SW480 (cell line): ENCODE results near the gene SPECC1L.
"Not testable (repeated sequence)": the region's sequence is repeated elsewhere in the genome, so short reads cannot be mapped to it uniquely, and the experiment has no call there.

ENCODE experiments used
- DNase-seq: peaks from one replicate; pipeline ENCODE4 v3.0.0-alpha.2; 2016; ENCODE audit warnings: low spot score

Gene SPECC1L

DNA sequence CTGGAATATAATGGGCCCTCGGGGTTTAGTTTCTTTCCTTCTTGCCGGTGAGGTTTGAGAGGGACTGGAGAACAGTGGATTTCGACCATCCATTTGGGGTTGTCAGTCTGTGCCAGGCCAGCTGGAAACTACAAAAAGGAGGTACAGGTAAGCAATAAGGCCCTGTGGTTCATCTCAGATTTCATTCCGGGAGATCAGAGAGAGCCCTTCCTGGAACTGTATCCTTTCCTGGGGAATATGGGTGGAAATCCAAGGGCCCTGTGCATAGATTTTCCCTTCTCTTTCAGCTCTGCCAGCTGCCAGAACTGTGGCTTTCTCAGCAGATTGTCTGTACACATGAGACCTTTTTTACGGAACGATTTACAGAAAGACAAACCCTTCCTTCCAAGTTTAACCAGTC lies 17.2 kb downstream of the SPECC1L start:
- not testable (repeated sequence) for DNase-seq

DNA sequence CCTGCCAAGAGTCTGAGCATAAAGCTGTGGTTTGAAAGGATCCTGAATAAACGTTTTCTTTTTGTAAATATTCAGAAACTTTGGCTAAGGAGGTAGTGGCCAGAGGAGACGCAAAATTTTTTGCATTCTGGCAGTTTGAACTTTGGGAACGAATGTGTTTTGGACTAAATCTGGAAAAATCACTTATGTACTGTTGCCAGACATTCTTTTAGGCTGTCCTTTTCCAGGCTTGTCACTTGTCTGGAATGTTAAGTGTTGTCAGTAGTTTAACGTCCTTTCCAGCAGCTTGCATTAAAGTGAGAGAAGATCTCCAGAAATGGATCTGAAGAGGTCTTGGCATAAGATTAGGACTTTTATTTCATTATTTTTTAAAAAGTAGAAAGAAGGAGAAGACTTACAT lies 18.5 kb downstream of the SPECC1L start:
- DNase-seq, result no peak

DNA sequence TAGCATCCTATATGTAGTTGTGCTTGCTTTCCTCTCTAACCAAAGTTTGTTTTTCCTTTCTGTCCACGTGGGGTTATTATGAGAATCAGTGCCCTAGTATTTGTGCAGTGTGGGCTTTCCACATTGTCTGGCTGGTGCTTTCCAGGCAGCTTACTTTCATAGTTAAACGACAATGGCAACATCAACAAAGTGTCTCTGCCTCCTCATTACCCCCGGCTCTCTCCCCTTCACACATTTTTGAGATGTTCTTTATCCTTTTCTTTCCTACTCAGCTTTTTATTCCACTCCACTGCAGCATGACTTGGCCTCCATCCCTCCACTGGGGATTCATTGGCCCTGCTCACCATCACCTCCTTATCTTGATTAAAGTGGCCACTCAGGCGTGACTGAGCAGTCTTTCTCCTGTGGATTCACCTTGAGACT lies 19.1 kb downstream of the SPECC1L start:
- no peak for DNase-seq

DNA sequence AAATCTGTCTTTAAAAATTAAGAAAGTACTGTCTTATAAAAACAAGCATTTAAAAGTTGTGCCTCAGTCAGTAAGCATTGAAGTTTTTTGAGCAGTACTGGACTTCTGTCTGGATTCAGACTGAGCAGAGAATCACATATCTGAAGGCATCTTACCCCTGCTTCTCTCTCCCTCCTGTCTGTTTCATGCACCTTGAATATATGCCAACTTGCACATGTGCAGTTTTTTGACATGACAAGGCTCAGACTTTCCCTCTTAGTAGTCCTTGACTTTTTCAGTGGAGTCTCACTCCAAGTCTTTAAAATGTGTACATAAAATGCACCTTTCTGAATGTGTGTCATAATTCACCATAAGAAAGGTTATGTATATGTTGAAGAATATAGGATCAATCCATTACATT lies 19.8 kb downstream of the SPECC1L start:
- DNase-seq, result no peak

DNA sequence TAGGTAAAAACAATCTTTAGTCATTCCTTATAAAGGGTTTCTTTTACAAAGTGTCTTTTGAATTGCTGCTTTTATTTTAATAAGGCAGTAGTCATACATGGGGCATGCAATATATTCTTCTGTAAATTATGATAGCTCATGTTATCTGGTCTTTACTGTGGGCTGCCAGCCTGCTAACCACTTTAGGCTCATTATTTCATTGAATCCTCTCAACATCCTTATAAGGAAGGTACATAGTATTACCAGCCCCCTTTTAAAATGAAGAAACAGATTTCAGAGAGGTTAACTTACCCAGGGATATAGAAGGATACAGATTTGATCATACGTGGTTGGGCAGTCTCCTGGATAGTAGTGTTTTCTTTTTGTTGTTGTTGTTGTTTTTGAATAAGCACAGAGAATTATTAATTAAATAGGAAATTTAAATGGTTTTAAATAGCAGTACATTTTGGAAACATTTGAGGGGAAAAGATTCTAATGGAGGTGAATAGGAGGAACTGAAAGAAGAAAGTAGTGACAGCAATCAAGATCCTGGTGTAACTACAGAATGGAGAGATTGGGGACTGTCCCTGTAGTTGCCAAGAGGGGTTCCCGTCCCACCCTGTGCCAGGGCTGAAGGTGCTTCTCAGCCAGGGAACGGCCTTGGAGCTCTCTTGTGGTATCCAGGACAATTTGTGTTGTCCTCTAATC lies 21.0 kb downstream of the SPECC1L start:
- no peak for DNase-seq

DNA sequence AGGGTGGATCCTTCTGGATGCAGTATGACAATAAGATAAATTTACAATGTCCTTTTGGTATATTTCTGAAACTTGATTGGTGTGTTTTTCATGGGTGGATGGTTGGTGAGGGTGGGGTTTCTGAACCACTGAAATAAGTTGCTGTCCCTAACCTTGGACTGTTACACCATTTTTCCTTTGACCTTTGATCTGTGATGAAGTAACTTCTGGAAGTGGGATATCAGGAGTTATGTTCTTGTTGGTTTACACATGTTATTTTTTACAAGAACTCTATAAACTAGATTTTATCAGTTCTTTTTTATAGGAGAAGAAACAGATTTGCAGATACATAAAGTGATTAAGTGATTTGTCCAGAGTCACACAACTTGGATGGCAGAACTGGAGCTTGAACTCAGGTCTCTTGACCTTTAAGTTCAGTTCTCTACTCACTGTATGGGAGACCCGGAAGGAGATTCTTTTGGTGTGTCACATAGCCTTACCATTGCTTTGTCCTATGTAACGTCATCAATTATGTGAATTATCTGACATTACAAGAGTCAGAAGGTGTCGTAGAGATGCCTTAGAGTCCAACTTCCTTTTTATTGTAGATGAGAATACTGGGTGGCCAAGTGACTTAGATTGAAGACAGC lies 21.7 kb downstream of the SPECC1L start:
- not testable (repeated sequence) for DNase-seq

DNA sequence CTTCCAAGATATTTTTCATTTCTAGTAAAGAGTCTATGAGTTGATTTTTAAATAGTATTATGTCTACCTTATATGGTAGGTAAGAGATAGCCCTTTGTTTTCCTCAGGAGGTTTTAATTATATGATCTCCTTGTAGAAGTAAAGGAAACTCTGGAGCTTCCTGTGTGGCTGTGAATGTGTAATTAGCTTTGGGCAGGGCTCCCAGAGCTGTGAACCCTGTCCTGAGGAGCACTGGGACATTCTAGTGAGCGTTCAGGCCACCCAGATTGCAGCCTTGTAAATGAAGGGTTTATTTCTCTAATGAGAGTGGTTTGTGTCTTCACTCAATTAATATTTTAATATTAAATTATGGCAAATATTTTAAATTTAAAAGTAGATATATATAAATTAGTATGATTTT lies 24.3 kb downstream of the SPECC1L start:
- not testable (repeated sequence) for DNase-seq

DNA sequence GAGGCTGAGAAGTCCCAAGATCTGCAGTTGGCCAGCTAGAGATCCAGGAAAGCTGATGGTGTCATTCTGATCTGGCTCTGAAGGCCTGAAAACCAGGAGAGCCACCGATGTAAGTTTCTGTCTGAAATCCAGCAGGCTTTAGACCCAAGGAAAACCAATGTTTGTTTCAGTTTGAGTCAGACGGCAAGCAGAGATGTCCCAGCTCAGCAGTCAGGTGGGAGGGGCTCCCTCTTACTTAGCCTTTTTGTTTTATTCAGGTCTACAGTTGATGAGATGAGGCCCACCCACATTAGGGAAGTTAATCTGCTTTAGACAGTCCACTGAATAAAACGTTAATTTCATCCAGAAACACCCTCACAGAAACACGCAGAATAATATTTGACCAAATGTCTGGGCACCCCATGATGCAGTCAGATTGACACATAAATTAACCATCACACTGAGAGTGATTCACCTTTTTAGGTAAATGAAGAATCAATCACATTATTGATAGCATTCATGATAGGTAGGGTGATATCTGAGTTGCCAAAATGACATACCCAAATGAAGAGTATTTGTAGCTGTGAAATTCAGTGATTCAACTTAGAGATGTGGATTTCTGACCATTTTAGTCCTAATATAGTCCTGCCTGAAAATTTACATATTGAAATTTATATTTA lies 28.0 kb downstream of the SPECC1L start:
- DNase-seq, result not testable (repeated sequence)

DNA sequence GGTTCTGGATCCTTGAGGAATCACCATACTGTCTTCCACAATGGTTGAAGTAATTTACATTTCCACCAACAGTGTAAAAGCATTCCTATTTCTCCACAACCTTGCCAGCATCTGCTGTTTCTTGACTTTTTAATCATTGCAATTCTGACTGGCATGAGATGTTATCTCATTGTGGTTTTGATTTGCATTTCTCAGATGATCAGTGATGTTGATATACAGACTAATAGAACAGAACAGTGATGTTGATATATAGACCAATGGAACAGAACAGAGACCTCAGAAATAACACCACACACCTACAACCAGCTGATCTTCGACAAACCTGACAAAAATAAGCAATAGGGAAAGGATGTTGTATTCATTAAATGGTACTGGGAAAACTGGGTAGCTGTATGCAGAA lies 29.9 kb downstream of the SPECC1L start:
- not testable (repeated sequence) for DNase-seq

DNA sequence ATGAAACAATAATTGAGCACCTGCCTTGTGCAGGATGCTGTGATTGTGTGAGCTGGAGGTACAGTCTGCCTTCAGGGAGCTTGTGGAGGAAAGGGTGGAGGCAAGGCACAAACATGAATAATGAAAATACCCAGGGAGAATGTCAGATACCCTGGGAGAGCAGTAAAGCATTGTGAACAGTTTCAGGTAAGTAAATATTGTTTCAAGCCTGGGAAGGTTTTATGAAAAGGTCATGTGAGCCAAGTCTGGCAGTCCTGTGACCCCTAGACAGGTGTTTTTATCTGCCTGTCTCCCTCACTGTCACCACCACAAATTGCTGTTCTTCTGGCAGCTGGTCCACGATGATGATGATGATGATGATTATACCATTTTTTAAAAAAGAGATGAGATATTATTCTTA lies 32.0 kb downstream of the SPECC1L start:
- no peak for DNase-seq

DNA sequence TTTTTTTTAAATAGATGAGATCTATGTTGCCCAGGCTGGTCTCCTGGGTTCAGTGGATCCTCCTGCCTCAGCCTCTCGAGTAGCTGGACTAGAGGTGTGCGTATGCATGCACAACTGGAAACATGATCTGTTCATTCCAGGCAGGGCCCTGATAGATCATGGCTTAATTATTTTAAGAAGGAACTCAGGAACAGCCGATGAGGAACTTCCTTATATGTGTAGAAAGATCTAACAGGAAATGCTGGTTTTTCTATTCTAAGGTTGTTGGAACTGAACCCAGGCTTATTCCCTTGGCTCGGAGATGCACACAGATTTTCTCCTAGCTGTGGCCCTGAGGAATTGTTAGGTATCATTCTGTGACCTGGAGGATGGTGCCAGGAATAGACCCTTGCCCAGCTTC lies 32.4 kb downstream of the SPECC1L start:
- DNase-seq, result no peak

DNA sequence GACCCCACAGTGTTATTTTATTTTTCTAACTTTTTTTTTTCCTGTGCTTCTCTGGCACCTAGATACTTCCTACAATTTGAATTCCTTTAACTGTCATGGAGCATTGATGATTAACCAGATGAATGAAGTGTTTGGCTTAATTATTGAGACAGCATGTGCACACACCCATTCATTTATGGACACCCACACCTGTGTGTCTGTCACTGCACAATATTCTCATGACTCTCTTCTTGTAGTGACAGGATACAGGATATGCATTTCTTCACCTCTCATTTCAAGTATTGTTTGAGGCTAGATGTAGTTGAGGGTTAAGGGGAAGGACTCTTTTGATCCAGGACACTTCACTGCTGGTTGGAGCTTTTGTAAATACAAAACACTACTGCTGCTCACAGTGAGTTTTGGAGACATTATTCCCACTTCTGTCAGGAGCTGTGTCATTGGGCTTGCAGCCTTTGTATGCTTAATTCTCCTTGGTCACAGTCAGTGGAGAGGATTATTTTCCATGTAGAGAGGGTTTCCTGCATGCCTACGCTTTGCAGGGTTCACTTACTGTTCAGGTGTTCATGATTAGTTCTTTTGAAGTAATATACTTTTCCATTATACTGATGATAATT lies 33.5 kb downstream of the SPECC1L start:
- no peak for DNase-seq

DNA sequence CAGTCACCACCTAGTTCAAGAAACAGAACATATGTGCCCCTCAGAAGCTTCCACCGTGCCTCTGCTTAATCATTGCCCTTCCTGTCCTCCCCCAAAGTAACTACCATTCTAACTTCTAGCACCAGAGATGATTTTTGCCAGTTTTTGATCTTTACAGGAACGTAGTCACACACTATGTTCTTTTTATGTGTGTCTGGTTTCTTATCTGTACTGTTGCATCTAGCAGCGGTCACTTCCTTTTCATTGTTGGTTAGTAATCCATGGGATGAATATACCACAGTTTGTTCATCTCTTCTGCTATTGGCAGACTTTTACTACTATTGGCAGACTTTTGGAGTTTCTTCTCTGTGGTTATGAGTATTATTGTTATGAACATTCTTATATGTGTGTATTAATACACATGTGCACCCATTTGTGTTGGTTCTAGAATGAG lies 34.6 kb downstream of the SPECC1L start:
- no peak for DNase-seq

DNA sequence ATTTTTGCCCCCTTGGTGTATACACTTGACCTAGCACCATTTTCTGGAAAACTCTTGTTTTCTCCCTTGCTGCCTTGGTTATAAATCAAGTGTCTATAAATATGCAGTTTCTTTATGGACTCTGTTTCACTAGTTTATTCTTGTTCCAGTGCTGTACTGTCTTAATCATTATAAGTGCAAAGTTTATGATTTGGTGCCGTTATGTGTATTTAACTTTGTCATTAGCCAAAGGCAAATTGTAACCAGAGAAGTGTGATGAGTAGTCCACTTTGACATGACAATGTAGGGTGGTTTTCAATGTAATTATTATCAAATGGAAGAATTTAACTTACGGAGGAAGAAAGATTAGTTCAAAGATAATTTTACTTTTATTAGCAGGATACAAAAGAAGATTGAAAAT lies 40.3 kb downstream of the SPECC1L start:
- no peak for DNase-seq

DNA sequence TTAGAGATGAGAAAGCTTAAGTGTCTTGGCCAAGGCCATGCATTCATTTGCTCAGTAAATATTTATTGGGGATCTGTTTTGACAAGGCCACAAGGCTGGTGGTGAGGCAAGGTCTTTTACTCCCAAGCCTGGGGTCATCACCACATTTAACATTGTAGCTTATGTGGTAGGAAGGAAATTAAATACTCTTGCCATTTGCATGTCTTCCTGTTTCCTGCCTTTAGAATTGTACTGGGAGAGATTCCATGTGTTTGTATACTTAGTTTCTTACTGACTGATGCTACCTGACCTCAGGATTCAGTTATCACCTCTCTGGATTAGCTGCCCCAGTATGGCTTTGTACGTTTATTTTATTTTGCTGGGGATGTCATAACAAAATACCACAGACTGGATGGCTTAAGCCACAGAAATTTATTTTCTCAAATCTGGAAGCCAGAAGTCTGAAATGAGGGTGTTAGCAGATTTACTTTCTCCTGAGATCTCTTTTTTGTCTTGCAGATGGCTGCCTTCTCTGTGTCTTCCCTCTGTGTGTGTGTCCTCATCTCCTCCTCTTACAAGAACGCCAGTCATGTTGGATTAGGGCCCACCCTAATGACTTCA lies 44.8 kb downstream of the SPECC1L start:
- no peak for DNase-seq

DNA sequence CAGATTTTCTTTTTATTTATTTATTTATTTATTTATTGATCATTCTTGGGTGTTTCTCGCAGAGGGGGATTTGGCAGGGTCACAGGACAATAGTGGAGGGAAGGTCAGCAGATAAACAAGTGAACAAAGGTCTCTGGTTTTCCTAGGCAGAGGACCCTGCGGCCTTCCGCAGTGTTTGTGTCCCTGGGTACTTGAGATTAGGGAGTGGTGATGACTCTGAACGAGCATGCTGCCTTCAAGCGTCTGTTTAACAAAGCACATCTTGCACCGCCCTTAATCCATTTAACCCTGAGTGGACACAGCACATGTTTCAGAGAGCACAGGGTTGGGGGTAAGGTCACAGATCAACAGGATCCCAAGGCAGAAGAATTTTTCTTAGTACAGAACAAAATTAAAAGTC lies 45.6 kb downstream of the SPECC1L start:
- DNase-seq, result not testable (repeated sequence)

DNA sequence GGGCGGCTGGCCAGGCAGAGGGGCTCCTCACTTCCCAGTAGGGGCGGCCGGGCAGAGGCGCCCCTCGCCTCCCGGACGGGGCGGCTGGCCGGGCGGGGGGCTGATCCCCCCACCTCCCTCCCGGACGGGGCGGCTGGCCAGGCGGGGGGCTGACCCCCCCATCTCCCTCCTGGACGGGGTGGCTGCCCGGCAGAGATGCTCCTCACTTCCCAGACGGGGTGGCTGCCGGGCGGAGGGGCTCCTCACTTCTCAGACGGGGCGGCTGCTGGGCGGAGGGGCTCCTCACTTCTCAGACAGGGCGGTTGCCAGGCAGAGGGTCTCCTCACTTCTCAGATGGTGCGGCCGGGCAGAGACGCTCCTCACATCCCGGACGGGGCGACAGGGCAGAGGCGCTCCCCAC lies 46.9 kb downstream of the SPECC1L start:
- not testable (repeated sequence) for DNase-seq

DNA sequence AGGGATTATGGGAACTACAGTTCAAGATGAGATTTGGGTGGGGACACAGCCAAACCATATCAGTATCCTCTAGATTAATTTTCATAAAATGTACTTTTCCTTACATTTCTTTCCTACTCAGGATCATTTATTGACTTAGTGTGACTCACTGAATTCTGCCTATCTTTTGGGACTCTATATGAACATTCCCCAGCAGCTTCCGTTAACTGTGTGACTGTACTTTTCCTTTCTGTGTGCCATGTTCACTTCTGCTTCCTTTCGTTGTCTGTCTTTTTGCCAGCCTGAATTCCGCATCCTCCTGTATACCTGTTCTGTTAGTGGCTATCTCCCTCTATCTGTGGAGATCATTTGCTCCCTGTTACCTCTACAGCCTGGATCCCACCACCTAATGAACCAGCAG lies 48.8 kb downstream of the SPECC1L start:
- DNase-seq, result no peak

DNA sequence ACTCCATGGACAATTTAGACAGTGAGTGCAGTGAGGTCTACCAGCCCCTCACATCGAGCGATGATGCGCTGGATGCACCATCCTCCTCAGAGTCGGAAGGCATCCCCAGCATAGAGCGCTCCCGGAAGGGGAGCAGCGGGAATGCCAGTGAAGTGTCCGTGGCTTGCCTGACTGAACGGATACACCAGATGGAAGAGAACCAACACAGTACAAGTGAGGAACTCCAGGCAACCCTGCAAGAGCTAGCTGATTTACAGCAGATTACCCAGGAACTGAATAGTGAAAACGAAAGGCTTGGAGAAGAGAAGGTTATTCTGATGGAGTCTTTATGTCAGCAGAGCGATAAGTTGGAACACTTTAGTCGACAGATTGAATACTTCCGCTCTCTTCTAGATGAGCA lies 51.4 kb downstream of the SPECC1L start:
- no peak for DNase-seq

DNA sequence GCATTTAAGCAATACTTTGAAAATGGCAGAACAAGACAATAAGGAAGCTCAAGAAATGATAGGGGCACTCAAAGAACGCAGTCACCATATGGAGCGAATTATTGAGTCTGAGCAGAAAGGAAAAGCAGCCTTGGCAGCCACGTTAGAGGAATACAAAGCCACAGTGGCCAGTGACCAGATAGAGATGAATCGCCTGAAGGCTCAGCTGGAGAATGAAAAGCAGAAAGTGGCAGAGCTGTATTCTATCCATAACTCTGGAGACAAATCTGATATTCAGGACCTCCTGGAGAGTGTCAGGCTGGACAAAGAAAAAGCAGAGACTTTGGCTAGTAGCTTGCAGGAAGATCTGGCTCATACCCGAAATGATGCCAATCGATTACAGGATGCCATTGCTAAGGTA lies 51.9 kb downstream of the SPECC1L start:
- DNase-seq, result no peak

DNA sequence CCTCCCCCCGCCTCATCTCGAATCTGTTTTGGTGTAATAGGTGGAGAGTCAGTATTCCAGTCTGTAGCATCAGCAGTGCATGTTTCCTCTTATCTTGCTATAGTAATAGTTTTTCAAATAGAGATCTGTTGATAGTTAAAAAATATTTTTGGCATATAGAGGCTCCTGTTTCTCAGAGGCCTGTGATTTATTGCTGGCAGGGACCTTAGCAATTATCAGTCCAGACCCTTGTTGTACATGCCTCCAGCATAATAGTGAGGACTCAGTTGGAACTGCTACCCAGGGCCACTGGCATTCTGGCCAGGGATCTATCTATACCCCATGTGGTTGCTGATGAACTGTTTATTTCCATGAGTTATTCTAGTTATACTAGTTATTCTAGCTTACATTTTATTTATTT lies 52.6 kb downstream of the SPECC1L start:
- no peak for DNase-seq

DNA sequence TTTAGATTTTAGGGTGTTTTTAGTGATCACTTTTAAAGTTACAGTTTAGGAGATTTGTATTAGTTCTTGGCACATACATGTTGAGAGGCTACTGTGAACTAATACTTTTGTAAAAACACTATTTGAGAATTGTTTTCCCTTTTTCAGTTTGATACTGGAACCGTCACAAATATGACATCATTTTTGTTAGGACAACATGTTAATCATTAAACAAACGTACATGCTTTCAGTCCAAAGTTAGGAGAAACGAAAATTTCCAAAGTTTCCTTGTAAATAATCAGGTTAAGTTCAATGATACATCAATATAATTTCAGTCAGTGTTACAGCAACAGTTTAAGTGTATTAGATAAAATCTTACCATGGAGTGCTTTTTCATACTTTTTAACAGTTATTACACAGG lies 53.1 kb downstream of the SPECC1L start:
- no peak for DNase-seq

DNA sequence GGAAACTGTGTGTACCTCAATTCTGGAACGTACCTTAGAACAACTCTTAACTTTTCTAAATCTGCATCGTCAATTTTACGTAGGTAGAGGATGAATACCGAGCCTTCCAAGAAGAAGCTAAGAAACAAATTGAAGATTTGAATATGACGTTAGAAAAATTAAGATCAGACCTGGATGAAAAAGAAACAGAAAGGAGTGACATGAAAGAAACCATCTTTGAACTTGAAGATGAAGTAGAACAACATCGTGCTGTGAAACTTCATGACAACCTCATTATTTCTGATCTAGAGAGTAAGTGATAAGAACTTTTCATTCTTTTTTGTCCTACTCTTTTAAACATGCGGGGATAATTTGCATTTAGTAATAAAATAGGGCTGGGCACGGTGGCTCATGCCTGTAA lies 53.5 kb downstream of the SPECC1L start:
- DNase-seq, result no peak
